ENCODE data around the gene OR1N2.
"Not testable (repeated sequence)": the region's sequence is repeated elsewhere in the genome, so short reads cannot be mapped to it uniquely, and the experiment has no call there.

DNA sequence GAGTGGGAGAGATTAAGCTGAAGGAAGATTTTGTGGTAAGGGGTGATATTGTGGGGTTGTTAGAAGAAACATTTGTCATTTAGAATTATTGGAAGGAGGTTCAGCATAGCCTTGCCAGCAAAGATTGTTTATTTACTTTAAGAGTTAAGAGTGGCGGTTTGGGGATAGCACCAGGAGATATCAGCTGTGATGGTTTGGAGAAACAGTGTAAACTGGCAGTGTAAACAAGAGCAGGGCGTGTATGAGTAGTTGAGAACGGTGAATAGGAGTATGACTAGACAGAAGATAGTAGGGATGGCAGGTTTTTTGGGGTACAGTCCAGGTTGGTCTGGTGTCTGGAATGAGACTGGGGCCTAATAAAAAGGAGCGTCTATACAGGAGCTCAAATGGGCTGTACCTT lies 21.8 kb upstream of the OR1N2 start:
- not testable (repeated sequence) for TF ChIP-seq CTCF (IDR thresholded peaks at IDR 0.05); SP1 (CRISPR knock-in tag; conservative IDR thresholded peaks at IDR 0.05); FOXJ3 (CRISPR knock-in tag; IDR thresholded peaks at IDR 0.05; ENCODE audit: borderline replicate concordance)
